Measurements from ENCODE around the gene PCBD1.

PCBD1 gene

GRCh38 chr10:70916241-70916640, 27.9 kb upstream of the PCBD1 start:
- Histone ChIP-seq H3K9ac (ENCODE audit: low read length in 2 of 2) (no peak overlapping the region), H3K36me3 (ENCODE audit: control insufficient read depth in 2 of 2, insufficient read depth in 2 of 2, low read length in 2 of 2) (no peaks in the 10 kb centered on the region), H3K27ac (ENCODE audit: low read length) (no peak overlapping the region), H3K4me1 (ENCODE audit: control insufficient read depth, insufficient read depth, low read length) (peaks cover 12% of the 10 kb centered on the region), H3K4me3 (ENCODE audit: low read length in 2 of 2) (no peak overlapping the region), H3K9me3 (ENCODE audit: control insufficient read depth in 2 of 2, low read length in 2 of 2) (no peaks in the 10 kb centered on the region), H3K27me3 (ENCODE audit: control insufficient read depth in 1 of 2, insufficient read depth in 2 of 2, low read length in 2 of 2) (peaks cover 2 to 15% of the 10 kb centered on the region in 2 donors)

- Histone ChIP-seq H3K4me1 (ENCODE audit: control insufficient read depth, insufficient read depth, low read length) (peaks cover 12% of the 10 kb centered on the region), H3K9me3 (ENCODE audit: control insufficient read depth in 2 of 2, low read length in 2 of 2) (no peaks in the 10 kb centered on the region), H3K27ac (ENCODE audit: low read length) (no peak overlapping the region), H3K9ac (ENCODE audit: low read length in 2 of 2) (no peak overlapping the region), H3K27me3 (ENCODE audit: control insufficient read depth in 1 of 2, insufficient read depth in 2 of 2, low read length in 2 of 2) (peaks cover 0 to 15% of the 10 kb centered on the region in 2 donors), H3K36me3 (ENCODE audit: control insufficient read depth in 2 of 2, insufficient read depth in 2 of 2, low read length in 2 of 2) (no peaks in the 10 kb centered on the region), H3K4me3 (ENCODE audit: low read length in 2 of 2) (no peak overlapping the region)
Measured at GRCh38 chr10:70915806-70916205, 27.4 kb upstream of the PCBD1 start.

- H3K4me3 ChIP-seq (ENCODE audit: low read length in 2 of 2): no peak overlapping the region
- H3K4me1 ChIP-seq (ENCODE audit: control insufficient read depth, insufficient read depth, low read length): peaks cover 12% of the 10 kb centered on the region
- H3K9me3 ChIP-seq (ENCODE audit: control insufficient read depth in 2 of 2, low read length in 2 of 2): no peaks in the 10 kb centered on the region
- peaks cover 0 to 15% of the 10 kb centered on the region in 2 donors for H3K27me3 ChIP-seq (ENCODE audit: control insufficient read depth in 1 of 2, insufficient read depth in 2 of 2, low read length in 2 of 2)
- no peak overlapping the region for H3K27ac ChIP-seq (ENCODE audit: low read length)
- no peak overlapping the region for H3K9ac ChIP-seq (ENCODE audit: low read length in 2 of 2)
- no peaks in the 10 kb centered on the region for H3K36me3 ChIP-seq (ENCODE audit: control insufficient read depth in 2 of 2, insufficient read depth in 2 of 2, low read length in 2 of 2)
Measured at GRCh38 chr10:70915206-70915605, 26.8 kb upstream of the PCBD1 start.

DNA sequence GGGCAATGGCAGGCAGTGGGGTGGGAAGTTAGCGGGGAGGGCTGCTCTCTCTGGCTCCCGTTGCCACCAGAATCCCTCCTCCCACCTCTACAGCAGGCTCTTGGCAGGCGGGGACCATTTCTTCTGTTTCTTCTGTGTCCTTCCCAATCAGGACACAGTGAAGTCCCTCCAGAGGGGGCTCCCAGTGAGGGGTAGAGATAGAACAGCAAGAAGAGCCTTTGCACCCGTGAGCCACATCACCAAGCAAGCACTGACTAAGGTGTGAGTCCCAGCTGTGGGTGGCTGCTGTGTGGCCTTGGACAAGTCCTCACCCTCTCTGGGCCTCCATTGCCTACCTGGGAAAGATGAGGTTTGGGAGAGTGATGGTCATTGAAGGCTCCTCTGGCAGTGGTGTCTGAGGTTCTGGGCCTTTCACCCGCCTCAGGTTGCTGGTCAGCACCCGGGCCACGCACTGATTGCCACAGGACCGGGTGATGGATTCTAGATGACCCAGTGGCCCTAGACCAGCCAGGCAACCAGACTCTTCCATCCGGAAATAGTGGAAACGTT, 26.0 kb upstream of the PCBD1 start:
- H3K4me3 ChIP-seq (ENCODE audit: low read length in 2 of 2): no peak overlapping the region
- H3K4me1 ChIP-seq (ENCODE audit: control insufficient read depth, insufficient read depth, low read length): peaks cover 12% of the 10 kb centered on the region
- H3K27me3 ChIP-seq (ENCODE audit: control insufficient read depth in 1 of 2, insufficient read depth in 2 of 2, low read length in 2 of 2): peaks cover 0 to 15% of the 10 kb centered on the region in 2 donors
- H3K9ac ChIP-seq (ENCODE audit: low read length in 2 of 2): no peak overlapping the region
- H3K36me3 ChIP-seq (ENCODE audit: control insufficient read depth in 2 of 2, insufficient read depth in 2 of 2, low read length in 2 of 2): no peaks in the 10 kb centered on the region
- no peaks in the 10 kb centered on the region for H3K9me3 ChIP-seq (ENCODE audit: control insufficient read depth in 2 of 2, low read length in 2 of 2)
- no peak overlapping the region for H3K27ac ChIP-seq (ENCODE audit: low read length)

- Histone ChIP-seq H3K9me3 (ENCODE audit: control insufficient read depth in 2 of 2, low read length in 2 of 2) (no peaks in the 10 kb centered on the region), H3K4me1 (ENCODE audit: control insufficient read depth, insufficient read depth, low read length) (peaks cover 9% of the 10 kb centered on the region), H3K27ac (ENCODE audit: low read length) (no peak overlapping the region), H3K27me3 (ENCODE audit: control insufficient read depth in 1 of 2, insufficient read depth in 2 of 2, low read length in 2 of 2) (peaks cover 0 to 13% of the 10 kb centered on the region in 2 donors), H3K36me3 (ENCODE audit: control insufficient read depth in 2 of 2, insufficient read depth in 2 of 2, low read length in 2 of 2) (no peaks in the 10 kb centered on the region), H3K4me3 (ENCODE audit: low read length in 2 of 2) (no peak overlapping the region), H3K9ac (ENCODE audit: low read length in 2 of 2) (no peak overlapping the region)
Measured at GRCh38 chr10:70913893-70914240, 25.5 kb upstream of the PCBD1 start.

DNA sequence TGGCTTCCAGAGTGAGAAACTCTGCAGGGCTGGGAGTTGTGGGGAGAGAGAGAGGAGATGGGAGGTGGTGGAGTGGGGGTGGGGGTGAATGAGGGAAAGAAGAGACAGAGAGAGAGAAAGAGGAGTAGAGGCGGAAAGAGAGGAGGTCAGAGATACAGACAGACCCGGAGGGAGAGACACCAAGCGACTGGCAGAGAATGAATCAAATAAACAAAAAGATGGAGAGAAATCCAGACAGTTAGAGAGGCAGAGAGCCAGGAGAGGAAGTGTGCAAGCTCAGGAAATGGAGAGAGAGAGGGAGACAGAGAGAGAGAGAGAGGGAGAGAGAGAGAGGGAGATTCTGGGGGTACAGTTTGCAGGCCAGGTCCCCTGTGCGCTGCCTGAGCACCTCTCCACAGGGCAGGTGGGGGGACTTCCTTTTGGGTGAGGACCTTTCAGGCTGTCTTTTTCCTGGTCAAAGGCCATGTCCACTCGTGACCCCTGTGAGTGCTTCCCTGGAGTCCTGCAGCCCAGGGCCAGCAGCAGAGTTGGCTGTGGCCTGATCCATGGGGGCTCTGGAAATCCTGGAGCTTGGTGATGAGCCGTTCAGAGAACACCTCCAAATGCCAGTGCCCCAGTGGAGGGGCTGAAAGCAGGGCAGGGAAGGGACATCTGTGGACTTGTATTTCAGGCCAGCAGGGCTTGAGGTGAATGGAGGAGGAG, 25.0 kb upstream of the PCBD1 start:
- no peaks in the 10 kb centered on the region for H3K9me3 ChIP-seq (ENCODE audit: control insufficient read depth in 2 of 2, low read length in 2 of 2)
- H3K36me3 ChIP-seq (ENCODE audit: control insufficient read depth in 2 of 2, insufficient read depth in 2 of 2, low read length in 2 of 2): no peaks in the 10 kb centered on the region
- no peak overlapping the region for H3K4me3 ChIP-seq (ENCODE audit: low read length in 2 of 2)
- H3K4me1 ChIP-seq (ENCODE audit: control insufficient read depth, insufficient read depth, low read length): peaks cover 10% of the 10 kb centered on the region
- peaks cover 0 to 13% of the 10 kb centered on the region in 2 donors for H3K27me3 ChIP-seq (ENCODE audit: control insufficient read depth in 1 of 2, insufficient read depth in 2 of 2, low read length in 2 of 2)
- no peak overlapping the region for H3K9ac ChIP-seq (ENCODE audit: low read length in 2 of 2)
- no peak overlapping the region for H3K27ac ChIP-seq (ENCODE audit: low read length)

- Histone ChIP-seq H3K4me3 (ENCODE audit: low read length in 2 of 2) (no peak overlapping the region), H3K9me3 (ENCODE audit: control insufficient read depth in 2 of 2, low read length in 2 of 2) (no peaks in the 10 kb centered on the region), H3K9ac (ENCODE audit: low read length in 2 of 2) (no peak overlapping the region), H3K36me3 (ENCODE audit: control insufficient read depth in 2 of 2, insufficient read depth in 2 of 2, low read length in 2 of 2) (no peaks in the 10 kb centered on the region), H3K4me1 (ENCODE audit: control insufficient read depth, insufficient read depth, low read length) (peaks cover 18% of the 10 kb centered on the region), H3K27me3 (ENCODE audit: control insufficient read depth in 1 of 2, insufficient read depth in 2 of 2, low read length in 2 of 2) (peaks cover 0 to 8% of the 10 kb centered on the region in 2 donors), H3K27ac (ENCODE audit: low read length) (no peak overlapping the region)
Measured at GRCh38 chr10:70912556-70912955, 24.2 kb upstream of the PCBD1 start.

DNA sequence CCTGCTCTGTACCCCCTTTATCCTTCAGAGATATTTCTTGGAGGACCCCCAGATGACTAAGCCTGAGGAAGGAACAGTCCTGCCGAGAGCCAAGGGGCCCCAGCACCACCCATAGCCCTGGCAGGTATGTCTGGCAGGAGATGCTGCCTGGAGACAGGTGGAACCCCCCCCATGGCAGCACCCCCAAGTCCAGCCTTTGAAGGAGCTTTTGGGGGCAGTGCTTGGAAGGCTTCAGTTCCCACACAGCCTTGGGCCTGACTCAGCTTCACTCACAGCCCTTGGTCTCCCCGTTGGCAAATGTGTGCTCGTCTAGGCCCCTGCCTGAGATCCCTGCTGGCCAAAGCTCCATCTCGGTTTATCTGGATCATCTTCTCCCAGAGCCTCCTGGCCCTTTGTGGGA, 23.0 kb upstream of the PCBD1 start:
- H3K9ac ChIP-seq (ENCODE audit: low read length in 2 of 2): no peak overlapping the region
- H3K27ac ChIP-seq (ENCODE audit: low read length): no peak overlapping the region
- no peaks in the 10 kb centered on the region for H3K36me3 ChIP-seq (ENCODE audit: control insufficient read depth in 2 of 2, insufficient read depth in 2 of 2, low read length in 2 of 2)
- H3K9me3 ChIP-seq (ENCODE audit: control insufficient read depth in 2 of 2, low read length in 2 of 2): no peaks in the 10 kb centered on the region
- H3K4me3 ChIP-seq (ENCODE audit: low read length in 2 of 2): no peak overlapping the region
- peaks cover 30% of the 10 kb centered on the region for H3K4me1 ChIP-seq (ENCODE audit: control insufficient read depth, insufficient read depth, low read length)
- peaks cover 0 to 3% of the 10 kb centered on the region in 2 donors for H3K27me3 ChIP-seq (ENCODE audit: control insufficient read depth in 1 of 2, insufficient read depth in 2 of 2, low read length in 2 of 2)

GRCh38 chr10:70910486-70911341, 22.3 kb upstream of the PCBD1 start:
- Histone ChIP-seq H3K9me3 (ENCODE audit: control insufficient read depth in 2 of 2, low read length in 2 of 2) (no peaks in the 10 kb centered on the region), H3K4me3 (ENCODE audit: low read length in 2 of 2) (no peak overlapping the region), H3K9ac (ENCODE audit: low read length in 2 of 2) (no peak overlapping the region), H3K4me1 (ENCODE audit: control insufficient read depth, insufficient read depth, low read length) (peaks cover 30% of the 10 kb centered on the region), H3K27ac (ENCODE audit: low read length) (no peak overlapping the region), H3K36me3 (ENCODE audit: control insufficient read depth in 2 of 2, insufficient read depth in 2 of 2, low read length in 2 of 2) (no peaks in the 10 kb centered on the region), H3K27me3 (ENCODE audit: control insufficient read depth in 1 of 2, insufficient read depth in 2 of 2, low read length in 2 of 2) (peaks cover 0 to 3% of the 10 kb centered on the region in 2 donors)

DNA sequence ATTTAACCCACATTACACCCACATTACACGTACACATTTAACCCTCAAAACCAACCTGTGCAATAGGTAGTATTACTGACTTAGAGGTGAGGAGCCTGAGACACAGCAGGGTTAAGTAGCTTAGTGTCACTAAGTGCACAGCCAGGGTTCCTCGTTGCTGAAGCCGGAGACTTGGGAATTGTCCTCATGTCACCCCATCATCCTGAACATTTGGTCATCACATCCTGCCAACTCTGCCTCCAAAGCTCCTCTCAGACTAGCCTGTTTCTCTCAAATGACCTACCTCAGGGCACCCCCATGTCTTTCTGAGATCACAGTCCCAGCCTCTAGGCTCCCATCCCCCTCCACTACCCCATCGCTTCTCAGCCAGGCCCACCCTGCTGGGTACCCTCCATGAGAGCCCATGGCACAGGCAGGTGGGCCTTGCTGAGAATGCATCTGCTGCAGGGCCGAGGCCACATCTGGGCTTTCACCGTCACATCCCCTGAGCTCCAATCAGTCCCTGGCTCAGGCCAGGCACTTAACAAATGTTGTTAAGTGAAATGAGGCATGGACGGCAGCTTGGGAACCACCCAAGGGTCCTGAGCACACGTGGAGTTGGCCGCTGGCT, 21.1 kb upstream of the PCBD1 start:
- Histone ChIP-seq H3K27me3 (ENCODE audit: control insufficient read depth in 1 of 2, insufficient read depth in 2 of 2, low read length in 2 of 2) (peaks cover 0 to 3% of the 10 kb centered on the region in 2 donors), H3K27ac (ENCODE audit: low read length) (no peak overlapping the region), H3K4me1 (ENCODE audit: control insufficient read depth, insufficient read depth, low read length) (peaks cover 30% of the 10 kb centered on the region), H3K36me3 (ENCODE audit: control insufficient read depth in 2 of 2, insufficient read depth in 2 of 2, low read length in 2 of 2) (no peaks in the 10 kb centered on the region), H3K9me3 (ENCODE audit: control insufficient read depth in 2 of 2, low read length in 2 of 2) (no peaks in the 10 kb centered on the region), H3K4me3 (ENCODE audit: low read length in 2 of 2) (no peak overlapping the region), H3K9ac (ENCODE audit: low read length in 2 of 2) (no peak overlapping the region)
